NCI-H2081 (cell line): ENCODE results near the gene SART3.

ENCODE experiments used
- DNase-seq, 2 experiments: peaks; one replicate each; lab custom pipeline; 2025; lab: John Stamatoyannopoulos, UW

The SART3 gene

DNA sequence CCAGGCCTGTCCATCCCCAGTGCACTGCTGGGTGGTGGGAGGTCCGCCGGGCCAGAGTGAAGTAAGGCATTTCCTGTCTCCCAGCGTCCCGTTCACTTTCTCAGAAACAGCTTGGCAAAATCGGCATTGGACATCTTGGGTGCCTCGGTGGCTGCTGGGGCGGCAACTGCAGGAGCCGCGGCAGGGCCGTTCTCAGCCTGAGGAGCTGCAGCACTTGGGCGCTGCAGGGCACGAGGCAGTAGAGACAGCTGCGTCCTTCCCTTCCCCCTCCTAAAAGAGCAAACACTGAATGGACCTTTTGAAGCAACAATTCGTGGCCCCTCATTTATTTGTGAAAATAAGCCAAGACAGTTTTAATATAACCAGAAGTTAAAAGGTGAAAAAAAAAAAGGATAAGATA lies 37.6 kb downstream of the SART3 start:
- DNase-seq: no peak

DNA sequence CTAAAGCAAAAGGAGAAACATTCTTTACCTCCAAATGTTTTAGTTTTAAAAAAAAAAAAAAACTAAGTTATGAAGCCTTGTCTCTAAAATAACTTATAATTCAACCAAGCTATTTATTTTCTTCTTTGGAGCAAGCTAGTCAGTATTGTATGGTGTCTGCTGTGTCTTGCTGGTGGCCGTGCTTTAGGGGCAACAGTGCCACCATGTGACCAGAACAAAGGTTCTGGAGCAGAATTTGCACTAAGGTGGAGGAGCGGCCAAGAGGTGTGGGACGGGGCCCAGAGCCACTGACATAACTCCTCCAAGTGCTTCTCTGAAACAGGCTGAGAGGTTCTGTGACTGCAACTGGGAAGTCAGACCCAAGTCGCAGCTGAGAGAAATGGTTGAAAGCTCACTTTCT lies 41.4 kb downstream of the SART3 start:
- no peak for DNase-seq

DNA sequence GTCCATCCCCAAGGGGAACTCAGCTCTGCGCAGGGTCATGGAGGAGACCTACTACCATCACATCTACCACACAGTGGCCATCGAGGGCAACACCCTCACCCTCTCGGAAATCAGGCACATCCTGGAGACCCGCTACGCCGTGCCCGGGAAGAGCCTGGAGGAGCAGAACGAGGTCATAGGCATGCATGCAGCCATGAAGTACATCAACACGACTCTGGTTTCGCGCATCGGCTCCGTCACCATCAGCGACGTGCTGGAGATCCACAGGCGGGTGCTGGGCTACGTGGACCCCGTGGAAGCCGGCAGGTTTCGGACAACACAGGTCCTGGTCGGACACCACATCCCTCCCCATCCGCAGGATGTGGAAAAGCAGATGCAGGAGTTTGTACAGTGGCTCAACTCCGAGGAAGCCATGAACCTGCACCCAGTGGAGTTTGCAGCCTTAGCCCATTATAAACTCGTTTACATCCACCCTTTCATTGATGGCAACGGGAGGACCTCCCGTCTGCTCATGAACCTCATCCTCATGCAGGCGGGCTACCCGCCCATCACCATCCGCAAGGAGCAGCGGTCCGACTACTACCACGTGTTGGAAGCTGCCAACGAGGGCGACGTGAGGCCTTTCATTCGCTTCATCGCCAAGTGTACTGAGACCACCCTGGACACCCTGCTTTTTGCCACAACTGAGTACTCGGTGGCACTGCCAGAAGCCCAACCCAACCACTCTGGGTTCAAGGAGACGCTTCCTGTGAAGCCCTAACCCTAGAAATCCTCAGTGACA lies 42.1 kb downstream of the SART3 start:
- DNase-seq: no peak

DNA sequence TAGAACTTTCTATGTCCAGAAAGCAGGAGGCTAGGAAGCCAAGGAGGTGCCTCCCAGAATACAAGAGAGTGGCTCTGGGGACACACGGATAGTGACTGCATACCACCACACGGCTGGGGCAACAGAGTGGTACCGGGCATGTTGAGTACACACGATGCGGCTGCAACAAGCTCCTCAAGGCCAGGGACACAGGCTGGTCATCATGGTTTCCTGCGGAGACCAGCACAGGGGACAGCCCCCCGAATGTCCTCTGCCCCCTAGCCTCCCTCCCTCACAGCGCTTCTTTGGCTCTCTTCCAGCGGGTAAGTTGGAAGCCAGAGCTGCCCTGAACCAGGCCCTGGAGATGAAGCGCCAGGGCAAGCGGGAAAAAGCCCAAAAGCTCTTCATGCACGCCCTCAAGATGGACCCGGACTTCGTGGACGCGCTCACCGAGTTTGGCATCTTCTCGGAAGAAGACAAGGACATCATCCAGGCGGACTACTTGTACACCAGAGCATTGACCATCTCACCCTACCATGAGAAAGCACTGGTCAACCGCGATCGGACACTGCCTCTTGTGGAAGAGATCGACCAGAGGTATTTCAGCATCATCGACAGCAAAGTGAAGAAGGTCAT lies 42.8 kb downstream of the SART3 start:
- DNase-seq: no peak

DNA sequence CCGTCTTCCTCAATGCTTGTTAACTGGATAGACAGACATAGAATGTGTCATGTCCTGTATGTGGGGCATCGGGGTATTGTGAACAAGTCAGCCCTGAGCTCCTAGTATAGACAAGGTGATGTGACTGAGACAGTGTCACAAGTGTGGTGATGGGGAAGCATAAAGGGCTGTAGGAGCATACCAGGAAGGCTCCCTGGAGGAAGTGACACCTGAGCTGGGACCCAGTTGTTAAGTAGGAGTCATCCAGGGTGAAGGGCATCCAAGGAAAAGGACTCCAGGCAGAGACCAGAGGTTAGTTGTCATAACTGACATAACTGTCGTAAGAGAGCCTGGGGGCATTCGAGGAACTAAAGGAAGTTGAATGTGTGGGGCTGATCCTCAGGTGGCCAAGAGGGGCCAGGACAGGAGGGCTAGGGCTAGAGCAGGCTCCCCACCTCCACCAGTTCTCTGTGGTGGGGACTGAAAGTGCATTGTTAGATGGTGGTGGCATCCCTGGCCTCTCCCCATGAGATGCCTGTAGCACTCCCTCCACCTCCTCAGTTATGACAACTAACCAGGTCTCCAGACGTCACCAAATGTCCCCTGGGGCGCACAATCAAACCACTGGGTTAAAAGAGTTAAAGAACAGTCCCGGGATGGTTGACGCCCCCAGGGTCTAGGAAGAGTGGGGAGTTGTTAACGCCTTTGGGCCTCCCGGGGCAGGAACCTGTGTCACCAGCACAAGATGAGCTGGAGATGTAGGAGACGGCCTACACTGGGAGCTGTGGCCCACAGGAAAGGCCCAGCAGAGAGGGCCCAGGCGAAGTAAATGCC lies 43.5 kb downstream of the SART3 start:
- no peak for DNase-seq

DNA sequence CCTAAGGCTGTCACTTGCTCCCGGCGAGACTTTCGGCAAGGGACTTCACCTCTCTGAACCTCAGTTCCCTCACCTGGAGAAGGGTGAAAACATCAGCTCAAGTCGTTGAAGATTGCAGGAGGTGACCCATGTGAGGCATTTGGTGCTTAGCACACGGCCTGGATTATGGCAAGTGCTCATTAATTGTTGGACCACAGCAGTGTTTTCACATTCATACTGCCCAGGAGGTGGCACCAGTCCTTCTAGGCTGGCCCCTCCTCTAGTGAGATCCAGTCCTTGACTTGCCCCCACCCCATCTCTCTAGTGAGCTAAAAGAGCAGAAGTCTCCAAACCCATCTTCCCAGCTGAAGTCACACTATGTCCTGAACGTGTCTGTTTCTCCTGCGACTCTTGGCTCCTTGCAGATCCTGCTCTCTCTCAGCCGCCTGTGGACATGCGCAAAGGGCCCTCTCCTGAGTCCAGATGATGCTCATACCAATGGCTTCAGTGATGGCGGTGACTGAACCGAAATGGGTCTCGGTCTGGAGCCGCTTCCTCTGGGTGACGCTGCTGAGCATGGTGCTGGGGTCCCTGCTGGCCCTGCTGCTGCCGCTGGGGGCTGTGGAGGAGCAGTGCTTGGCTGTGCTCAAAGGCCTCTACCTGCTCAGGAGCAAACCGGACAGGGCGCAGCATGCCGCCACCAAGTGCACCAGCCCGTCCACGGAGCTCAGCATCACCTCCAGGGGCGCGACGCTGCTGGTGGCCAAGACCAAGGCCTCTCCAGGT lies 44.3 kb downstream of the SART3 start:
- DNase-seq: no peak

DNA sequence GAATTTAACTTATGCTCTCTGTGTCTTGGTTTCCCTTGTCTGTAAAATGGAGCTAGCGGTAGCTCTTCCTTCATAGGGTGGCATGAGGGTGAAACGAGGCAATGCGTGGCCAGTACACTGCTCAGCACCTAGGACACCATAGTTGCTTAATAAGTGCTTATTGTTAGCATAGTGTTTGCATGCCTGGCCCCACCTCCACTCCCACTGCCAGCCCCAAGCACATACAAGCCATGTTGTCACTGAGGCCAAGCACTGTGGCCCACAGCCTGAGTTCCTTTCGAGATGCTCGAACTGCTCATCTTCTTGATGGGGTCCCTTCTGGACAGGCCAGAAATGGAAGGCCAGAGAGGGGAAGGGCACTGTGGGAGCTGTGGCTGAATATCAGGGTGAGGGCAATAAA lies 45.1 kb downstream of the SART3 start:
- DNase-seq: no peak

DNA sequence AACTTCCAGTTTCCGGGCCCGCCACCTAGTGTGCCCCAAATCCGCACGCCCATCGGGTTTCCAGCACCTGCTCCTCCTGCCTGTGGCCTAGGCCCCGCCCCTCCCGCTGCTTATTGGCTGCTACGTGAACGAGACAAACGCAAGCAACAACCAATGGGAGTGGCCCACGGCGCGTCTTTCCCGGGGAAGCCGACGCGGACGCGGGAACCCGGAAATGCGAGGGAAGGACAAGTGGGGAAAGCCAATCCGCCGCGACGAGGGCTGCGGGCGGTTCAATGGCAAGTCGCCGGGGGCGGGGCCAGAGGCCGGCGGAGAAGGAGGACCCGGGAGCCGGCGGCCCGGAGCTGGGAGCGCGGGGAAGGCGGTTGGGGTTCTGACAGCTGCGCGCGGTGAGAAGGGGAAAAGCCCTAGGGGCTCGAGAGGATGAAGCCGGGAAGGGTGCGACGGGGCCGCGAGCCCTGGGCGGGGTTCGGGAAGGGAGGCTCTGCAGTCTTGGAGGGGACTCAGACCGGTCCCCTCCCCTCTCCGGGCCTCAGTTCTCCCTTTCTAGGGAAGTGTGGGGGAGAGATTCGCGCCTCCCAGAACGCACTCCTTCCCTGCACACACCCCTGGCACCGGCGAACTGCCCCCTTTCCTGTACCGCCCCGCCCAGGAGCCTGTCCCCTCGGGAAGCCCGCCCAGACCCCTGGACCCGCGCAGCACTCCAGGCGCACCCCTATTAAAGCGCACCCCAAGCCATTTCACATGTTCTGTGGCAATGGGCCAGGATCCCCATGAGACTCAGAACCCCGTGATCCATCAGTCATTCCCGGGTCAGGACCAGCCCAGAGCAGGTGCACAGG lies 45.8 kb downstream of the SART3 start, which contains the start of gene FICD:
FICD (plus strand) TSS at position 305 of the 842 bp plus-strand sequence. CDS start 1,696 bp downstream, outside the sequence.
- DNase-seq: peak; percentile 99 to 100

DNA sequence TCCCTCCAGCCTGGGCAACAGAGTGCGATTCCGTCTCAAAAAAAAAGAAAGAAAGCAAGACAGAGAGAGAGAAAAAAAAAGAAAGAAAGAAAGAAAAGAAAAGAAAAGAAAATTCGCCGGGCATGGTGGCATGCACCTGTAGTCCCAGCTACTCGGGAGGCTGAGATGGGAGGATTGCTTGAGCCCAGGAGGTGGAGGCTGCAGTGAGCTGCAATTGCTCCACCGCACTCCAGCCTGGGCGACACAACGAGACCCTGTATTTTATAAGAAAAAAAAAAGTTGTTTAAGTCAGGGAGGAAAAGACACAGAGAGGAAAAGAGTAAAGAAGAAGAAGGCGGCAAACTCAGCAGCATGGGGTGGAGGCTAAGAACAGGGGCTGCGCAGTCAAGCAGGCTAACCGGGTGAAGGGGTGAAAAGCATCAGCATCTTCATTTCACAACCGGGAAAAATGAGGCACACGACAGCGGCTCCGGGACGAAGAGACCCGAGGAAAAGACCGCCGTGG lies 46.5 kb downstream of the SART3 start:
- DNase-seq: no peak

DNA sequence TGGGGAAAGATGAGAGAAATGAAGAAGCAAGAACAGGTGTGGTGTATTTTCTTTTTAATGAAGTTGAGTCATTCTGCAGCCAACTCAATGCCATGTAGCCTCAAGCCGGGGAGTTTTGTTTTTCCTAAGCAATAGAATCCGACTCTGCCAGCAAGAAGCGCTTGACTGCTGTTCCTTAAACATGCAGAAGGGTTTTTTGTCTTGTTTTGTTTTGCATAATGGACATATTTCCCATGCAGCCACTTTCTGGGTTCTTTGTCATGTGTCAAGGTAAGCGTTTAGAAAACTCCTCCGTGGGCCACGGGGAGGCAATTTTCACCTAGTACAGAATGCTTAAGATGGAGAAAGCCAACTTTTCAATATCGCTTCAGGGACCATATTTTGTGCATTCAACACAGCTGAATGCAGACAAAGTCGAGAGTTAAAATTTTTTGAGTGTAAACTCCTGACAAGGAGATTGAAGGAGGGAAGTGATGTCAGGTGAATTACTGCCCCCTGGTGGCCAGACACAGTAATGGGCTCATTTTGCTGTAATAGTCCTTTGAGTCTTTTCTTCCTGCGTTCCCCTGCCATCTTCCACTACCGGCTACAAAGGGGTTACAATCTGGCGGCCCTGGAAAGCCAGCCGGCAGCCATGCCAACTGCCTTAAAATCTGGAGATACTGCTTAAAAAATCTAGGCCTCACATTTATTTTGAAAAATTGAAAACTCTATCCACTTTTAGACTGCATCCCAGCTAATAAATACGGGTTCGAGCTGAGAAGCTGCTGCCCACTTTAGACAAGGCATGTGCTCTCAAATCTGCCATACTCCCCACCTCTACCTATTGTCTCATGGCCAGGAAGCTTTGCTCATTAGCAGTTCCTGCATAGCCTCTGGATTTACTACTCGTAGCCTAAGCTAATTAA lies 49.1 kb downstream of the SART3 start:
- peak; percentile 51 to 73 for DNase-seq

DNA sequence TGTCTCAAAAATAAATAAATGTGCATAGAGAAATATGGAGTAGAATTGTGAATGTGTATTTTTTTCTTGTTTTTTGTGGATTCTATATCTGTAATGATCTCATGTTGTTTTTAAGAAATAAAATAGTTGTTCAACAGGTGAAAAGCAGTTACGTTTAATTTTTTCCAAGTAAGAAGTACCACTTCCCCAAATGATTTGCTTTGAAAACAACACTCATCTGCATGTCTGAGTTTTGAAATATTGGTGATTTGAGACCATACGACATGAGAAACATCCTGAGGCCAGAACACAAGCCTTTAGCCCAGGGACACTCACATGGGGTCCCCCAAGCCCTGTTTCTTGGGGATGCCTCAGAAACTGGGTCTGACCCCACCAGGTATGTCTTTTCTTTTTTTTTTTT lies 50.1 kb downstream of the SART3 start:
- DNase-seq: no peak

DNA sequence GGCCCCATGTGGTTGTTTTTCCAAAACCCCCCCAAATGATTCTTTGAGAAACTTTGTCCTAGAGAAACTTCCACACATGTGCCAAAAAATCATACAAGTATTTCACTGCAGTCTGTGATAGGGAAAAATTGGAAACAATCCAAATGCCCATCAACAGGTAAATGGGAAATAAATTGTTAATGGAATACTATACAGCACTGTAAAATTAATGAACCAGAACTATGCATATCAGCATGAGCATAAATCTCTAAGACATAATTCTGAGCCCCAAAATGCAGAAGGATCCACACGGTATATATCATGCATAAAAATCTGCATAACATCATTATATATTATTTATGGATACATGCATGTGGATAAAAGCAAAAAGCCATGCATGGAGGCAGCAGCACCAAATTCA lies 51.2 kb downstream of the SART3 start:
- DNase-seq: no peak

DNA sequence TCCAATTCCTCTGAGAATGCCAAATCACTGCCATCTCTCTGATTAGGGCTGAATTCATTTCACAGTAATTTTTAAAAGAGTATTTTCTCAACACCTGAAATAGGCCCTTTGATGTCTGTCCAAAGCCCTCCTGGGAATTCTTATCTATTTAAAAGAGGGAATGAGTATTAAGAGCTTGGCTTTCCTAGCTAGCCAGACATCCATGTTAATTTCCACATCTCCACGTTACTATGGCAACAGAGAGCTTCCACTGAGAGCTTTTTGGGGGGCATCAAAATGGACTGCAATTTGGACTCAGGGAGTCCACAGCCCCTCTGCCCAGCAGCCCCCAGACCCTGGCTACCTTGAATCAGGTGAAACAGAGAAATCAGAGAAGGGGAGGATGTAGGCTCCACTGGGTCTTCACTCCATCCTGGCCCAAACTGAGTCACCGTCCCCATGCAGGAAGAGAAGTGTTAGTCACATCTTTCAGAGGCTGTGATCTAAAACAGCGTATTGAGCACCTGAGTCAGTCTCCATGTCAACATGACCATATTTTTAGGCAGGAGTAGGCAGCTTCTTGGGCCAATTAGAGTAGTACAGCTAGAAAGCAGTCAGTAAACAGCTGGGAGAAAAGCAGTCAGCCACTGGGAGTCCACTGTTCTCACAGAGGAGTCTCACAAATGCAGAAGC lies 52.9 kb downstream of the SART3 start:
- DNase-seq: no peak

DNA sequence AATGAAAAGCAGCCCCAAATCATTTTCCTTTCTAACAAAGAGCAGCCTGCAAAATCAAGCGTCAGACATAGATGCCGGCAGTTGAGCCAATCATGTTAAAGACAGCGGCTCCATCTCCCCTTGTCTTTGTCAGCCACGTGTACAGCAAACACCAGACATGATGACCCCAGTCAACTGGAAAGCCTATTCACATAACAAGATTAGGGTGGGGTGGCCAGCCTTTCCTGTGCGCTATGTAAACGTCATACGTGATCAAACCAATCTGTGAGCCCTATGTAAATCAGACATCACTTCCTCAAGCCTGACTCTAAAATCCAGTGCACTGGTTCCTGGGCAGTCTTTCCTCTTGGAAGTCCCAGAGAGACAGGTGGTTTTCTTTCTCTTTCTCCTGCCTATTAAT lies 55.8 kb downstream of the SART3 start:
- no peak for DNase-seq

DNA sequence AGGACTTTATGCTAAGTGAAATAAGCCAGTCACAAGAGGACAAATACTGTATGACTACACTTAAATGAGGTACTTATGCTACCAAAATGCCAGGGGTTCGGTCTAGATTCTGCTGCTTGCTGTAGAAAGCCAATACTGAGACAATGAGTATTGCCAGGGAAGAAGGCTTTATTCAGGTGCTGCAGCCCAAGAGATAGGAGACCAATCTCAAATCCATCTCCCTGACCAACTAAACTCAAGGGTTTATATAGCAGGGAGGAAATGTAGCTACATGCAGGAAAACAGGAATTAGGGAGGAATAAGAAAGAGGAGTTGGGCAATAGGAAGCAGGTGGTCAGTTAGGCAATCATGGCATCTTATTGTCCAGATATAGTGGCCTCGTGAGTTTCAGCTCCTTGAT lies 58.1 kb downstream of the SART3 start:
- DNase-seq: no peak

DNA sequence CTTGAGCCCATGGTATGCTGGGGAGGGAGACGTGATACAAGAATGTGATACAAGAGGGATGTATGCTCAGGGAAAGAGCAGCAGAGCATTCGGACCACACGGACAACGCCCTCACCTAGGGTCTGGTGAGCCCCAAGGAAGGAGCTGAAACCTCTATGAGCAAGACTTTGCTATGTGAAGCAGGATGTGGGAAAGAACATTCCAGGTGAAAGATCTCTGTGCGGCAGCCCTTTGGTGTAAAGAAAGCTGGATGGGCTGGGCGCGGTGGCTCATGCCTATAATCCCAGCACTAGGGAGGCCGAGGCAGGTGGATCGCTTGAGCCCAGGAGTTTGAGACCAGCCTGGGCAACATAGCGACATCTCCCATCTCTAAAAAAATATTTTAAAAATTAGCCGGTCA lies 62.8 kb downstream of the SART3 start:
- DNase-seq: no peak

DNA sequence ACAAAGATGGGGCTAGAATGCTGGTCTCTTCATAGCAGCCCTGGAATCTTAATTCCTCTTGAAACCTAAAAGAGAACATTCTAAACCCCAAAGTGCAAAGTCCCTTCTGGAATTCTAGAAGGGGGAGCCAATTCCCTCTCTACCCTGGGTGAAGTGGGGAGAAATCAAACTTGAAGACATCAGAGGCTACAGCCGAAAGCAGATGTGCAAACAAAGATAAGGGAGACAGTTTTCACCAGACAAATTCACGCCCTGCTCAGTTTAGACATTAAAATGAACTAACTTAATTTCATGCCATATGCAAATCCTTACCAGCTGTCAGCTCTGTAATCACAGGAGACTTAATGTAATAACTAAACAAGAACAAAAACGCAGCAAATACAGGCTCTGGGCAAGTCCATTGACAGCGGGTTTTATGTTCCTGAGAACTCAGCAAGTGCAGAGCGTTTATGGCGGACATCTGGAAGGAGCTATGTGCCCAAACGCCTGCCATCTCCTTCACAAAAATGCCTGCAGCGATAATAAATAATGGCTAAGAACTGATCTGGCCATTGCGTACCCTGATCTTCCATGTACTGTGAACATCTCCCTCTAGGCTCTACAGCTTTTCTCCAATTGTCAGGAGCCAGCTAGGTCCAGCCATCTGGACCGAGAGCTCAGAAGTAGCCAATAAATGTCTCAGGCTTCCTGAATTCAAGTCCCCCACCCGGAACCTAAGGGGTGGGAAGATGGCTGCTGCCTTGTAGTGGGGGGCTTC lies 65.0 kb downstream of the SART3 start:
- no peak for DNase-seq

DNA sequence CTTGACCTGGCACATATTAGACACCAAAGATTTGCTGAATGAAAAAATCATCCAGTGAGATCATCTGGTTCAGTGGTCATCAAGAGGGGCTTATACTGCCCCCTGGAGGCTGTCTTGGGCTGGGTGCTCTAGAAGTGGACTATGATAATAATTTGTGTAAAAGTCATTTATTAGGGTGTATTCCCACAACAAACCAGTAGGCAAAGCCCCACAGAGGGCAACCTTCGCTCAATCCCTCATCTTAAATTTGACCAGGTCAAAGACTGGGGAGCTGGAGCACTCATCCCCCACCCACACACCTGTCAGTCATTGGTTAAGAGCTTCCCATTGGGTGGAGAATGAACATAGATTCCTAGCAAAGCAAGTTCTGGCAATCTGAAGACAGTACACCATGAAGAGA lies 65.9 kb downstream of the SART3 start:
- DNase-seq: no peak

DNA sequence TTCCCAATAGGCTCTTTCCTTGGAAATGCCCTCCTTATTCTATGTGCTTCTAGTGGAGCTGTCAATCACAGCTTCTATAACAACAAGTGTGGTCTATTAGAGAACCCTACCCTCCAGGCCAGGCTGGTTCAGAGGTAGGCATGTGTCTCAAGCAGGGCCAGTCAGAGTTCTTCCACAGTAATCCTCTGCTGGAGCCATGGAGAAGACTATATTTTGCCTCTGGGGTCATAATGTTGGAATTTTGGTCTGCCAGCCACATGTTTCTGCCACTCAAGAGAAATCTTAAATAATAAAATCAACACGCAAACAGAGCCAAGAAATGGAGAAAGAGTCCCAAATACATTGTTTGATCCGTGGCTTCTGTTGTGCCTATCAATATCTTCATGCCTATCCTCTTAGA lies 69.7 kb downstream of the SART3 start:
- DNase-seq: no peak
